H1 (cell line): ENCODE measurements around the gene PKP3. TPM values are rescaled to one million over a fixed set of nuclear protein-coding genes. Genes with fewer than 3 reads are reported as not detected.

ENCODE experiments used
- CTCF ChIA-PET: fragments of 300-600 bp; sonication (Branson Sonifier 250); formaldehyde crosslinking; loops from one replicate; lab custom pipeline; 2021; ENCODE audit not compliant: partially characterized antibody; lab: Charles Lee
- POLR2A ChIA-PET: fragments of 300-600 bp; sonication (Branson Sonifier 250); formaldehyde crosslinking; loops from one replicate; lab custom pipeline; 2021; ENCODE audit warnings: inconsistent platforms; ENCODE audit not compliant: partially characterized antibody; lab: Charles Lee
- DNase-seq, 2 experiments: peaks; one replicate each; pipeline versions ENCODE4 v3.0.0 to v3.0.0-alpha.2; 2010 to 2022; ENCODE audit warnings: low spot score in 2 of 2, low read depth in 1 of 2, mixed read lengths in 1 of 2
- FAIRE-seq: peaks from 2 replicates; lab custom pipeline; 2011; peaks lifted over from hg19 to GRCh38; lab: Jason Lieb, UNC
- H2AFZ ChIP-seq: 2 replicates; pipeline ENCODE4 v1.8.1; 2012; ENCODE audit warnings: low read length, inconsistent platforms
- H2AK5ac ChIP-seq: 2 replicates; pipeline ENCODE4 v1.6.1; 2013; ENCODE audit warnings: low read depth, low read length
- H2BK120ac ChIP-seq: replicated peaks from 2 replicates; pipeline ENCODE3; 2013; ENCODE audit warnings: low read depth, low read length, inconsistent platforms
- H2BK12ac ChIP-seq: 2 replicates; pipeline ENCODE4 v1.6.1; 2013; ENCODE audit warnings: low read depth, low read length
- H2BK15ac ChIP-seq: 2 replicates; pipeline ENCODE4 v1.6.1; 2013; ENCODE audit warnings: low read length
- H2BK20ac ChIP-seq: 2 replicates; pipeline ENCODE4 v1.6.1; 2013; ENCODE audit warnings: low read length
- H2BK5ac ChIP-seq: 2 replicates; pipeline ENCODE4 v1.6.1; 2013; ENCODE audit warnings: low read depth, low read length
- H3K14ac ChIP-seq: 2 replicates; pipeline ENCODE4 v1.6.1; 2013; ENCODE audit warnings: inconsistent platforms; ENCODE audit not compliant: insufficient read length
- H3K18ac ChIP-seq: 2 replicates; pipeline ENCODE4 v1.6.1; 2013; ENCODE audit warnings: low read length; ENCODE audit errors: extremely low read depth
- H3K23ac ChIP-seq: 2 replicates; pipeline ENCODE4 v1.6.1; 2013; ENCODE audit warnings: inconsistent platforms; ENCODE audit not compliant: insufficient read length
- H3K23me2 ChIP-seq: 2 replicates; pipeline ENCODE4 v1.6.1; 2013; ENCODE audit warnings: low read depth, low read length
- H3K27ac ChIP-seq: 2 replicates; pipeline ENCODE4 v1.6.1; 2011; ENCODE audit warnings: low read depth, low read length, inconsistent platforms
- H3K27me3 ChIP-seq, 4 experiments: replicated peaks in 1 of 4; 1 replicate in 1 of 4; 2 replicates in 3 of 4; pipeline versions ENCODE4 v1.6.1 to v1.8.1; 2011 to 2013; ENCODE audit warnings: low read length in 3 of 4, mild to moderate bottlenecking in 3 of 4, inconsistent platforms in 2 of 4, mixed read lengths in 2 of 4, moderate library complexity in 1 of 4; ENCODE audit not compliant: control insufficient read depth in 3 of 4, insufficient read depth in 3 of 4; ENCODE audit errors: extremely low read depth in 1 of 4
- H3K36me3 ChIP-seq, 4 experiments: 2 replicates each; pipeline versions ENCODE4 v1.6.1 to v1.8.1; 2011 to 2013; ENCODE audit warnings: mild to moderate bottlenecking in 4 of 4, low read length in 3 of 4, moderate library complexity in 2 of 4, control low read depth in 1 of 4, inconsistent platforms in 1 of 4; ENCODE audit not compliant: insufficient read depth in 4 of 4, control insufficient read depth in 2 of 4
- H3K4ac ChIP-seq: replicated peaks from 2 replicates; pipeline ENCODE3; 2013; ENCODE audit warnings: low read length, low read depth, mixed read lengths, inconsistent platforms; ENCODE audit not compliant: insufficient read length
- H3K4me1 ChIP-seq, 4 experiments: replicated peaks in 1 of 4; 1 replicate in 1 of 4; 2 replicates in 3 of 4; pipeline versions ENCODE4 v1.6.1 to v1.8.1; 2011 to 2013; ENCODE audit warnings: low read length in 3 of 4, inconsistent platforms in 2 of 4, mixed read lengths in 1 of 4; ENCODE audit not compliant: insufficient read depth in 4 of 4, control insufficient read depth in 3 of 4
- H3K4me2 ChIP-seq, 2 experiments: 2 replicates each; pipeline versions ENCODE4 v1.6.1 to v1.8.1; 2011 to 2013; ENCODE audit warnings: low read depth in 2 of 2, low read length in 2 of 2, control low read depth in 1 of 2, inconsistent platforms in 1 of 2, mild to moderate bottlenecking in 1 of 2; ENCODE audit not compliant: insufficient read depth in 1 of 2
- H3K4me3 ChIP-seq, 4 experiments: fragments of 200-600, 300-600 bp in 1 of 4; sonication (generic), shearing (Covaris generic), sonication (Bioruptor Twin) in 1 of 4; 2 replicates each; pipeline versions ENCODE4 v1.5.1 to v1.8.1; 2011 to 2016; ENCODE audit warnings: low read length in 4 of 4, low read depth in 3 of 4, control low read depth in 2 of 4, inconsistent platforms in 2 of 4, mild to moderate bottlenecking in 2 of 4, mixed read lengths in 1 of 4, moderate library complexity in 1 of 4; ENCODE audit not compliant: insufficient read depth in 2 of 4; ENCODE audit errors: extremely low read depth in 1 of 4
- H3K56ac ChIP-seq: replicated peaks from 2 replicates; pipeline ENCODE3; 2013; ENCODE audit warnings: low read depth, mild to moderate bottlenecking, mixed read lengths, low read length, inconsistent platforms; ENCODE audit not compliant: insufficient read length
- H3K79me1 ChIP-seq: 2 replicates; pipeline ENCODE4 v1.6.1; 2013; ENCODE audit warnings: low read depth, low read length, control low read depth
- H3K79me2 ChIP-seq, 2 experiments: 2 replicates each; pipeline versions ENCODE4 v1.6.1 to v1.8.1; 2012 to 2013; ENCODE audit warnings: low read length in 2 of 2, mild to moderate bottlenecking in 2 of 2, inconsistent platforms in 1 of 2; ENCODE audit not compliant: insufficient read depth in 2 of 2, control insufficient read depth in 1 of 2
- H3K9ac ChIP-seq, 4 experiments: replicated peaks in 1 of 4; 1 replicate in 1 of 4; 2 replicates in 3 of 4; pipeline versions ENCODE4 v1.6.1 to v1.8.1; 2011 to 2013; ENCODE audit warnings: low read depth in 3 of 4, low read length in 3 of 4, control low read depth in 2 of 4, mild to moderate bottlenecking in 2 of 4, moderate library complexity in 2 of 4, inconsistent platforms in 1 of 4; ENCODE audit errors: extremely low read depth in 1 of 4
- H3K9me3 ChIP-seq, 2 experiments: 2 replicates each; pipeline versions ENCODE4 v1.6.1 to v1.8.1; 2012 to 2013; ENCODE audit warnings: mild to moderate bottlenecking in 2 of 2, moderate library complexity in 2 of 2, control low read depth in 1 of 2, inconsistent platforms in 1 of 2, low read depth in 1 of 2, low read length in 1 of 2, mixed read lengths in 1 of 2; ENCODE audit not compliant: insufficient read depth in 2 of 2
- H4K20me1 ChIP-seq, 2 experiments: replicated peaks in 1 of 2; 2 replicates each; pipeline versions ENCODE3 to v1.8.1; 2011 to 2013; ENCODE audit warnings: inconsistent platforms in 2 of 2, low read length in 2 of 2, mild to moderate bottlenecking in 1 of 2; ENCODE audit not compliant: insufficient read depth in 2 of 2, control insufficient read depth in 1 of 2
- H4K5ac ChIP-seq: 2 replicates; pipeline ENCODE4 v1.6.1; 2013; ENCODE audit warnings: low read length, low read depth, mixed read lengths, inconsistent platforms; ENCODE audit not compliant: insufficient read length
- H4K8ac ChIP-seq: 2 replicates; pipeline ENCODE4 v1.8.0; 2013; ENCODE audit warnings: mild to moderate bottlenecking, moderate library complexity, low read length, inconsistent platforms; ENCODE audit not compliant: insufficient read depth; ENCODE audit errors: extremely low read depth
- H4K91ac ChIP-seq: replicated peaks from 2 replicates; pipeline ENCODE3; 2013; ENCODE audit warnings: low read length, mixed read lengths, inconsistent platforms; ENCODE audit not compliant: insufficient read length
- CHD1 ChIP-seq: IDR thresholded peaks from 2 replicates; pipeline ENCODE4 v1.6.1; 2012; ENCODE audit warnings: low read depth, low read length, improper control_type of control experiment
- EZH2 ChIP-seq: fragments of 200-600 bp; sonication (generic); IDR thresholded peaks from 2 replicates; pipeline ENCODE4 v1.7.1; 2012; ENCODE audit warnings: low read depth, mild to moderate bottlenecking, moderate library complexity, low read length, inconsistent platforms; ENCODE audit not compliant: severe bottlenecking
- POLR2AphosphoS5 ChIP-seq: IDR thresholded peaks from 2 replicates; pipeline ENCODE4 v1.6.1; 2011; ENCODE audit warnings: low read depth, low read length
- SP1 ChIP-seq: IDR thresholded peaks from 2 replicates; pipeline ENCODE4 v1.6.1; 2011; ENCODE audit warnings: low read depth, low read length
- WGBS, 2 experiments: shearing (Covaris generic) in 1 of 2; methylation state at CpG; one replicate each; pipeline versions ENCODE4 v1.1.6 to v1.1.7; 2013 to 2015; ENCODE audit warnings: low lambda C conversion rate in 2 of 2, mixed read lengths in 2 of 2, inconsistent platforms in 1 of 2, low coverage in 1 of 2, missing lambda C conversion rate in 1 of 2; ENCODE audit not compliant: insufficient replicate concordance in 2 of 2, insufficient coverage in 1 of 2, insufficient read length in 1 of 2; ENCODE audit errors: extremely low coverage in 1 of 2, missing lambda C conversion rate in 1 of 2; 5-methylcytosine and 5-hydroxymethylcytosine counted together
- polyA plus RNA-seq, 7 experiments: library from polyadenylated mRNA; depleted of rRNA in 3 of 7; stranded (reverse) in 5 of 7; unstranded in 2 of 7; fragments of >200 nt in 5 of 7; fragments of 200-250 nt in 2 of 7; gene quantifications; 1 replicate in 5 of 7; 2 replicates in 1 of 7; 4 replicates in 1 of 7; pipeline versions ENCODE4 v1.2.1 to v1.2.3, GENCODE V29; 2011 to 2013; ENCODE audit warnings: missing spikeins in 2 of 7, mixed read lengths in 2 of 7
- total RNA-seq: library from RNA; stranded (reverse); fragmentation: NEBNext Ultra II Directional; extraction: Animal tissue kit (Norgen Biotek cat#: 25700); gene quantifications from 2 replicates; pipeline ENCODE4 v1.2.1, GENCODE V29; 2021
- TF ChIP-seq, protein P1 (sequence below): IDR thresholded peaks from 2 replicates; pipeline ENCODE4 v1.6.1; 2012; ENCODE audit warnings: inconsistent platforms

Gene PKP3
- total and polyA plus RNA-seq, 2 of the 8 experiments (the other 6 are each of a cell fraction or from before 2014, with no cell fraction given), result 16.7 to 28.7 TPM

DNA sequence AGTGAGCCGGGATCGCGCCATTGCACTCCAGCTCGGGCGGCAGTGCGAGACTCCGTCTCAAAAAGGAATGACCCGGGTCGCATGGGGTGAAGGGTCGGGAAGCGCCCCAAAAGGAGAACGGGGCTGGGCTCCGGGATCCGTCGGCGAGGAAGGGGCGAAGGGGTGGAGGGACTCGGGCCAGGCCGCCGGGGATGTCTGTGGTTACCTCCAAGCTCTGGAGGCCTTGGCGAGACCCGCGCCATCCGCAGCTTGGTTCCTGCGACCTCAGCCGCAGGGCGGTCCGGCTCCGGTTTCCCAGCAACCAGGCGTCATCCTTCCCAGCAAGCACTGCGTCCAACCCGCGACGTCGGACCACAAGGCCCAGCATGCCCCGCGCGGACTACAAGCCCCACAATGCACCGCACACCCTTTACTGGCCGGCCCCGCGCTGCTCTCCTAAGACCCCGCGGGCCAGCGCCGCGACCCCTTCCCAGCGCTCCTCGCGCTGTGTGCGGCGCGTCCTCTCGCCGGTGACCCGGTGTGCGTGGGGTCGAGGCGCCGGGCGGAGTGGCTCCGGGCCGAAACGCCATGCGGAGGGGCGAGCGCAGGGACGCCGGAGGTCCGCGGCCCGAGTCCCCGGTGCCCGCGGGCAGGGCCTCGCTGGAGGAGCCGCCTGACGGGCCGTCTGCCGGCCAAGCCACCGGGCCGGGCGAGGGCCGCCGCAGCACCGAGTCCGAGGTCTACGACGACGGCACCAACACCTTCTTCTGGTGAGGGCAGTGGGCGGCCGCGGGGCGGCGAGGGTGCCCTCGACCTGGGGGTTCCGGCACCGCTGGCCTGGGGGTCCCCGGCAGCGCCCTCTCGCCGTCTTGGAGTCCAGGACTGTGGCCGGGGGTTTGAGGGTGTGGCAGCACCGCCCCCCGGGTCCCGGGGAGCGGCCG lies 56.1 kb downstream of the PKP3 start, which contains the start of gene PTDSS2:
TSS of gene PTDSS2 (plus strand) at position 391 of the 920 bp plus-strand sequence. CDS start at position 568, 177 bp downstream.
- Histone ChIP-seq H3K18ac (peak within 1 kb of the TSS; percentile 60), H2AFZ (peak within 1 kb of the TSS; percentile 48; the same call in 1 of the 2 replicates), H2BK20ac (no peak within 1 kb of the TSS), H3K9ac (peak within 1 kb of the TSS; percentile 1 to 80 (median 76); a peak in 6 of 7 replicates), H3K79me2 (peaks cover 11 to 41% of the 10 kb centered on the region in 2 experiments; a peak in 3 of 4 replicates), H3K79me1 (peaks cover 8% of the 10 kb centered on the region; the same call in 1 of the 2 replicates), H4K8ac (peak within 1 kb of the TSS; percentile 95), H3K4me2 (peak within 1 kb of the TSS; percentile 46 to 96), H4K5ac (peak within 1 kb of the TSS; percentile 83), H2BK5ac (no peak within 1 kb of the TSS), H3K4me1 (peaks cover 0 to 12% (median 7%) of the 10 kb centered on the region in 4 experiments; a peak in 5 of 7 replicates), H2BK120ac (no peak within 1 kb of the TSS), H3K23me2 (peaks cover 2% of the 10 kb centered on the region; the same call in 1 of the 2 replicates), H3K27me3 (no peaks in the 10 kb centered on the region), H3K4me3 (peak within 1 kb of the TSS; percentile 65 to 77 (median 72)), H3K27ac (peak within 1 kb of the TSS; percentile 65; the same call in 1 of the 2 replicates), H3K36me3 (peaks cover 2 to 11% (median 3%) of the 10 kb centered on the region in 4 experiments; a peak in 3 of 8 replicates), H4K20me1 (peaks cover 13 to 18% of the 10 kb centered on the region in 2 experiments), H3K14ac (no peak within 1 kb of the TSS), H4K91ac (no peak within 1 kb of the TSS), H2AK5ac (no peak within 1 kb of the TSS), H2BK15ac (no peak within 1 kb of the TSS), H3K56ac (no peak within 1 kb of the TSS), H3K23ac (no peak within 1 kb of the TSS), H2BK12ac (no peak within 1 kb of the TSS), H3K4ac (peak within 1 kb of the TSS; percentile 69), H3K9me3 (no peaks in the 10 kb centered on the region)
- FAIRE-seq, result peak; percentile 88
- DNase-seq, result peak; percentile 90 to 94
- 5% methylated on average over 68 of the region's 108 CpGs; no CpG with 5 or more reads in 1 of the 2 experiments for WGBS, 2 experiments
- ChIA-PET POLR2A (interaction anchor here (1.0 to 5.2 kb wide), 13 partner anchors 10 to 313 kb away, joined by 3 to 33 read pairs (median 7); partner anchors contain the start of genes ANO9, B4GALNT4 and SIGIRR), CTCF (interaction anchor here (0.6 to 5.4 kb wide), 21 partner anchors 9 to 91 kb away, joined by 3 to 32 read pairs (median 6); no protein-coding TSS in a partner anchor)
- TF ChIP-seq SP1, result 0 out of 2 replicates have a peak, but pooled peaks have one; percentile 60
- peak; percentile 89 for TF ChIP-seq POLR2AphosphoS5
- no peak for TF ChIP-seq CHD1
- no peak for TF ChIP-seq EZH2
- TF ChIP-seq, protein P1, sequence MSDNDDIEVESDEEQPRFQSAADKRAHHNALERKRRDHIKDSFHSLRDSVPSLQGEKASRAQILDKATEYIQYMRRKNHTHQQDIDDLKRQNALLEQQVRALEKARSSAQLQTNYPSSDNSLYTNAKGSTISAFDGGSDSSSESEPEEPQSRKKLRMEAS, result no peak
